Fibroblast of gingiva (primary cell): ENCODE results near the gene BAG5.

Source experiments
- DNase-seq: peaks from one replicate; pipeline ENCODE4 v3.0.0-alpha.2; 2011; ENCODE audit warnings: low read depth

Gene BAG5

GRCh38 chr14:103508521-103509329, 53.7 kb downstream of the BAG5 start:
- no peak for DNase-seq

- no peak for DNase-seq
Observed at GRCh38 chr14:103507751-103508150, 54.7 kb downstream of the BAG5 start.
